Fibroblast of lung (primary cell): ENCODE results near the gene PDZRN4.

Experiments
- CTCF ChIP-seq, 2 donors: IDR thresholded peaks in 1 of 2; conservative IDR thresholded peaks in 1 of 2; 1 replicate in 1 of 2; 2 replicates in 1 of 2; pipeline ENCODE4 v1.5.1; 2011 to 2012; ENCODE audit warnings: low read length in 2 of 2, control low read depth in 1 of 2, inconsistent platforms in 1 of 2, low read depth in 1 of 2, mild to moderate bottlenecking in 1 of 2
- EZH2 ChIP-seq: IDR thresholded peaks from 2 replicates; pipeline ENCODE4 v1.5.1; 2012; ENCODE audit warnings: low read length, control low read depth, mild to moderate bottlenecking; ENCODE audit errors: missing control alignments

- no peak for TF ChIP-seq CTCF (conservative IDR thresholded peaks at IDR 0.05 in 1 of 2, IDR thresholded peaks at IDR 0.05 in 1 of 2; ENCODE audit: low read depth in 1 of 2, low read length in 2 of 2)
- no peak for TF ChIP-seq EZH2
These were observed 46.6 kb downstream of the PDZRN4 start for GRCh38 chr12:41234692-41235091.
